Gastrocnemius medialis (tissue), 4 donors: ENCODE measurements around the gene VASH1.

Source experiments
- POLR2A ChIP-seq, 2 donors: fragments of 450-650 bp; IDR thresholded peaks; one replicate each; pipeline ENCODE4 v1.6.1; 2017; ENCODE audit warnings: antibody characterized with exemption in 2 of 2, mild to moderate bottlenecking in 2 of 2, moderate library complexity in 2 of 2
- TF ChIP-seq, protein P1 (sequence below), 5 experiments: fragments of 450-650 bp in 3 of 5; fragments of 200-600 bp in 2 of 5; sonication (generic) in 2 of 5; IDR thresholded peaks in 4 of 5; conservative IDR thresholded peaks in 1 of 5; 1 replicate in 4 of 5; 2 replicates in 1 of 5; pipeline ENCODE4 v1.5.1; 2016 to 2019; ENCODE audit warnings: antibody characterized with exemption in 5 of 5, mild to moderate bottlenecking in 3 of 5, moderate library complexity in 3 of 5

GRCh38 chr14:76829650-76830421, 68.6 kb downstream of the VASH1 start:
- TF ChIP-seq, protein P1, sequence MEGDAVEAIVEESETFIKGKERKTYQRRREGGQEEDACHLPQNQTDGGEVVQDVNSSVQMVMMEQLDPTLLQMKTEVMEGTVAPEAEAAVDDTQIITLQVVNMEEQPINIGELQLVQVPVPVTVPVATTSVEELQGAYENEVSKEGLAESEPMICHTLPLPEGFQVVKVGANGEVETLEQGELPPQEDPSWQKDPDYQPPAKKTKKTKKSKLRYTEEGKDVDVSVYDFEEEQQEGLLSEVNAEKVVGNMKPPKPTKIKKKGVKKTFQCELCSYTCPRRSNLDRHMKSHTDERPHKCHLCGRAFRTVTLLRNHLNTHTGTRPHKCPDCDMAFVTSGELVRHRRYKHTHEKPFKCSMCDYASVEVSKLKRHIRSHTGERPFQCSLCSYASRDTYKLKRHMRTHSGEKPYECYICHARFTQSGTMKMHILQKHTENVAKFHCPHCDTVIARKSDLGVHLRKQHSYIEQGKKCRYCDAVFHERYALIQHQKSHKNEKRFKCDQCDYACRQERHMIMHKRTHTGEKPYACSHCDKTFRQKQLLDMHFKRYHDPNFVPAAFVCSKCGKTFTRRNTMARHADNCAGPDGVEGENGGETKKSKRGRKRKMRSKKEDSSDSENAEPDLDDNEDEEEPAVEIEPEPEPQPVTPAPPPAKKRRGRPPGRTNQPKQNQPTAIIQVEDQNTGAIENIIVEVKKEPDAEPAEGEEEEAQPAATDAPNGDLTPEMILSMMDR (IDR thresholded peaks at IDR 0.05 in 4 of 5, conservative IDR thresholded peaks at IDR 0.05 in 1 of 5): no peak
- no peak for TF ChIP-seq POLR2A (IDR thresholded peaks at IDR 0.05)
